SK-MEL-5 (cell line): ENCODE measurements around the gene ALDOC. TPM values are rescaled to one million over a fixed set of nuclear protein-coding genes. Genes with fewer than 3 reads are reported as not detected.
A peak's percentile ranks its signal among the peaks of the same experiment; 100 is the strongest.

Source experiments
- DNase-seq: peaks from one replicate; pipeline ENCODE4 v3.0.0-alpha.2; 2016; ENCODE audit warnings: low read depth, low spot score
- in situ Hi-C: cut with HindIII; loops from 2 replicates; pipeline ENCODE4 v1.10.0; 2016; ENCODE audit warnings: low sequenced_read_pairs, high pct_unique_total_duplicates, low pct_unique_long_range_greater_than_20kb
- total RNA-seq: library from RNA; depleted of rRNA; stranded (reverse); fragments of >200 nt; shearing (Covaris generic); gene quantifications from 2 replicates; pipeline ENCODE4 v1.2.3, GENCODE V29; 2014

The ALDOC gene
- total RNA-seq, 1 experiment from 2014 or later = 24.2 TPM

DNA sequence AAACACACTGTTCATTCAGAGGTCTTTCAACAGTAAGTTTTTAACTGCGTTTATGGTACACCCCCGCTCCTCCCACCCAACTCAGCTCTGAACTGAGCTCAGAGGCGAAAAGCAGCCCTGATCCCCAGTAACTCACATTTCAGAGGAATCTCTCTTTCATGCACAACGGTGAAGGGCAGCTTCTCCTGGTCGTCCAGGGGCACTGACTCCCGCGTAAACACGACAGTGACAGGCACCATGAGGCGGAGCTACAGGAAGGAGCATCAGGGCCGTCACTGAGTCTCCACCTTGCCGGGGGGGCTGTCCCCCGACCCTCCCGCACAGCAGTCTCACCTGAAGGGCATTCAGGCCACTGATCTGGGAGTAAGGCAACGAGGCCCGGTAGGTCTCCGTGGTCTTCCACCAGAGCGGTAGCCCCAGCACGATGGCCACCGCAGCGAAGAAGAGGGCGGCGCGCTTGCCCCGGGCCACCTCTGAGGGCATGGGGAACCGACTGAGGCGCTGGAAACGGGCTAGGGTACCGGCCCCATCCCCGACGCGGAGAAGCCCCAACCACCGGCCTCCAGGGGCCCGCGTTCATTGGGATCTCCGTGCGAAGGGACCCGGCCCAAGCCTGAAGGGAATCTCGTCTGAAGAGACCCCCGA is 5.9 kb downstream of the ALDOC start:
- in situ Hi-C loops = no loop called here
- peak; percentile 27 for DNase-seq

DNA sequence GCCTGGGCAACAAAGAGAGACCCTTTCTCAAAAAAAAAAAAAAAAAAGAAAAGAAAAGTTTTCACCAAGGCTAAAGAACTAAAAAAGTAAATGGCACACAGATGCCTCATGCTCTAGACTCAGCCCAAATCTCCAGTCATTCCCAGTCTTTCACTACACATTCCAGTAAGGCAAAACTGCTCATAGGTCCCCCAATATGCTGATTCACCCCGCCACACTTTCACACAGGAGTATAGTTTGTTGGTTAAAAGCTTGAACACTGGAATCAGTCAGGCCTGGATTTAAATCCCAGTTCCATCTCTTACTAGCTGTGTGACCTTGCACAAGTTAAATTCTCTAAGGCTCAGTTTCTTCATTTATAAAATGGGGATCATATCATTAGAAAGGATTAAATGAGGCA is 7.2 kb downstream of the ALDOC start:
- no peak for DNase-seq
- in situ Hi-C loops = no loop called here

DNA sequence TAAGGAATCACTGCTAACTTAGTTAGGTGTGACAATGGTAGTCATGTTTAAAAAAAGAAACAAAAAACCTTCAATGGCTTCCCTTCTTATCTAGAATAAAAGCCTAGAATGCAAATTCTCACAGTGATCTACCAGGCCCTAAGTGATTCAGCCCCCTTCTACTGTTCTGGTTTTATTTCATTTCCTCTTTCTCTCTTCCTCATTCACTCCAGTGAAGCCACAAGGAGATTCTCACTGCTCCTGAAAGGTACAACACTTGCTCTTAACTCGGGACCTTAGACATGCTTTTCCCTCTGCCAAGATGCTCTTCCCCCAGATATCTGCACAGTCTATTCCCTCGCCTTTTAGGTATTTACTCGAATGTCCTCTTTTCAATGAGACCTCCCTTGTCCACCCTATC is 9.1 kb downstream of the ALDOC start:
- no peak for DNase-seq
- in situ Hi-C loops = no loop called here

DNA sequence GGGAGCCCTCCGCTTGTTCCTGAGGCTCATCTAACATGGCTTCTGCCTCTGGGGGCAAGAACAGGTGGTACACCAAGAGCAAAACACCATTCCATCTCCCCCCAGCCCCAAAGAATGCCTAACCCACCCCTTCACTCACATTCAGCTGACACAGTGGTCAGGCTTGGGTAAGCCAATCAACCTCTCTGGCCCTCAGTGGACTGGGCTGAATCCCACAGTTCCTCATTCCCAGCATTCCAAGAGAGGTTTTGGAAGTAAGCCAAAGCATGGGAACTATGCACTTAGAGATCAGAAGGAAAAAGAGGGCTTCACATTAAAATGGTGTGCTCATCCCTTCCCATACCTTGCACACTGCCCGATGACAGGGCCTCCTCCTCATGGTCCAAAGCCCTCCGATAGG is 13.2 kb downstream of the ALDOC start:
- in situ Hi-C loops = no loop called here
- peak; percentile 47 for DNase-seq

DNA sequence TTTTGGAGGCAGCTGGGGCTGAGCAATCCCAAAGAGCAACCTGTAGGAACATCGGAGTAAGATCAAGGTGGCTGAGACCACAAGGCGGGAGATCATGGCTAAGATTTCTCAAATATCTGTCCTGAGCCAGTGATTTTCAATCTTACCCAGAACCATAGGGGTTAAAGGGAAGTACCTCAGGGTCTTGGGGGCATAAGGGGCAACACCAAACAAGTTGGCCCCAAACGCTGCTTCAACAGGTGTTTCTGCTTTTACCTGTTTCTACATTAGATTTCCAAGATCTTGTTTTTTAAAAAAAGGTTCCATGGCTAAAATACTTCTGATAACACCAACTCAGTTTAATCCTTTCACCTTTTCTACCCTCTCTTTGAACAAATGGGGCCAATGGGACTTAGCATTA is 21.7 kb downstream of the ALDOC start:
- in situ Hi-C loops = no loop called here
- DNase-seq = no peak

DNA sequence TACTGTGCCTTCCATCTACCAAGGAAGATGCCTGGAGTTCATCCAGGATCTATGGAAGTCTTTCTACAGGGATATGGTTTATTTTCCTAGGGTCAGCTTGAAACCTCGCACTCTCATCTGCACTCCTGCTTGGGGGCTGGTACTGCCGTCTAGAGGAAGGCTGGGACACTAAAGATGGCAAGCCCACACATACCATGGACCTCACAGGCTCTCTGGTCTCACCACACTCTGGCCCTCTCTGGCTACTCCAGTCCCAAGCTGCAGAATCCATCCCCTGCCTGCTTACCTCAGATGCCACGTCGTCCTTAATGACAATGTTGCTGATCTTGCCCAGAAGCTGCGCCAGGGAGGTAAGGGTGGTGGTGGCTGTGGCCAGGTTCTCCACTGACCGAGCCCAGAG is 22.1 kb downstream of the ALDOC start:
- in situ Hi-C loops = no loop called here
- DNase-seq = no peak

DNA sequence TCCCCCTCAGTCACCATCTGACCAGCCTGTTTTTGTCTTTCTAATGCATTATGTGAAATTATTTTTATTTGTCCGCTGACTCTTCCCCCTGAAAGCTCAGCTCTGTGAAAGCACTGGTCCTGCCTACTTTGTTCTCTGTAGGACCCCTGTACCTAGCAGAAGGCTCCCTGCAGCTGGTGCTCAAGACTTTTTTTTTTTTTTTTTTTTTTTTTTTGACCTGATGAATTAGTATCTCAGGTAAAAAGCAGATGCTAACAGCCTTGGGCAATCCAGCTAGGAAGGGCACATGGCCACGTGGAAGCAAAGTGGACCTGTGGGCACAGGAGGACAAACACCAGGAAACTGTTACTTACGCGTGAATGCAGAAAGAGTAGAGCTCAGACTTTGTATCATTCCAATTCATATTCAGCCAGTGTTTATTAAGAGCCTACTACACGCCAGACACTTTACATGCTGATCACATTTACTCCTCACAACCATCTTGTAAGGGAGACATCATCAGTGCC is 23.6 kb downstream of the ALDOC start:
- DNase-seq = no peak
- in situ Hi-C loops = no loop called here

DNA sequence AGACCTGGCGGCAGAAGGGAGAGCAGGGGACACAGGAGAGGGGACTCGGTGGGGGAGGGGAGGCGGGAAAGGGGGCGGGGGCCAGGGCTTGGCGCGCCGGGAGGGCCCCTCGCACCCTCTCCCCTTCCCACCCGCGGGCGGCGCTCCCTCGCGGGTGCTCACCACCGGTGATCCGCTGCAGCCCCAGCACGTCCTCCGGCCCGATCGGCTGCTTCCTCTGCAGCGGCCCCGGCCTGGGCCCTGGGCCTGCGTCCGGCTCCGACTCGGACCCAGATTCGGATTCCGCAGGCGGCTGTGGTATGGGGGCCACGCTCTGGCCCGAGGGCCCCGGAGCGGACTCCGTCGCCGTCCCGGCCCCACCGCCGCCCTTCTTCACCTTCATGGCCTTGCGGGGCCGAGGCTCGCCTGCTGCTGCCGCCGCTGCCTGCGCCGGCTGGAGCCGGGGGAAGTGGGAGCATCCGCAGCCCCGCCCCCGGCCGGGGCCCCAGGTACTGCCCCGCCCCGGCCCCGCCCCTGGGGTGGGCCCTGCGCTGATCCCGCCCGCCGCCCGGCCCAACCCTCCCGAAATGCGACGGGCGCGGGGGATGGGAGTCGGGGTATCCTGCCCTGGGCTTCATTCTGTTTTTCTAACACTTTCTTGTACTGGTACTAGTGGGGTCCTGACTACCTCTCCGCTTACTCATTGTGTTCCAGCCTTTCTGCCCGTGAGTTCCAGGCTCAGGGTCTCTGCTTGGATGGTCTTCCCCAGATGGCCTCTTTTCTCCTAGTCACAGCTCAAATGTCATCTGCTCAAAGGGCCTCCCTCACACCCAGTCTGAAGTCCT is 24.3 kb downstream of the ALDOC start, which contains the start of gene UNC119:
TSS of gene UNC119 (minus strand) at position 449 of the 824 bp plus-strand sequence. CDS start at position 382, 67 bp downstream.
- in situ Hi-C loops = no loop called here
- DNase-seq = peak; percentile 67

DNA sequence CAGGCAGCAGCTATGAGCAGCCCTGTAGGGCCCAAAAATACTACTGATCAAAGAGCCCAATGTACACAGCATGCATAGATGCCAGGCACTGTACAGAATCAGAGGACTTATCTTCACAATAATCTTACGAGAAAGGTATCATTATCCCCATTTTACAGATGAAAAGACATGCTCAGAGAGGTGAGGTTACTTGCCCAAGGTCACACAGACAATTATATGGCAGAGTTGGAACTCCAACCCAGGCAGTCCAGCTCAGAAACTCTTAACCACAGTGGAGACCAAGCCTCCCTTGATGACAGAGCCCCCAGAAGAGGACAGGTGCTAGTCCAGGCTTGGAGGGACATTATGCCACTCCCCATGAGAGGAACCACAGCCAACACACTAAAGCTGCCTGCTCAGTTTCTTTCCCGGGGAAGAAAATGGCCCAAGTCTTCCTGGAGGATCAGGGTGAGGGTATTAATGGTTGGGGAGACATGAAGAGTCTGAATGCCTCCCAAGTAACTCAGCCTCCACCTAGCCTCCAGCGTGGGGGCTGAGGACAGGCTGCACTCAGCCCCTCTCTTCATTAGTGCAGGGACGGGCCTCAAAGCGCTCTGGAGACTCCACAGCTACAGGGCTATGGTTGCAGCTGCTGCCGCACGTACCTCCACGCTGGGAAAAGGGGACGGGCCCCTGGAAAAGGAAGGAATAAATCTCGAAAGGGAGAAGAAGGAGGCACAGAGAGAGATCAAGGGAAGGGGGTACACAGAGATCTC is 25.1 kb downstream of the ALDOC start:
- in situ Hi-C loops = no loop called here
- no peak for DNase-seq

DNA sequence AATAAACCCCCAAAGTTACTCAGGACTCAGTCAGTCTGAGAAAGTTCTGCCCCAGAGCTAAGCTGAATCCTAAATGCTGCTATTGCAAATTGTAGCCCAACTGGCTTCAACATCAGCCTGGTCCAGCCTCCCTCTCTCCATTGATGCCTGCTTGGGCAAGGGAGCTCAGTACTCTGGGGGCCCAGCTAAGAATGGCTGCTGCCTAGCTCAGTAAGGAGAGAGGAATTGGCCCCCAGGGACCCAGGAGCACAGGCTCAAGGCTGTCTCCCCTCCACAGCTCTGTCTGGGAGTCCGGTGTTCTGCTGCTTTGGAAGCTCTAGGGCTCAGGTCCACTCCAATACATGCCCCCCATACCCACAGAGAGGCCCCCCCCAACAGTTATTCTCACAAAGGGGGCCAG is 25.8 kb downstream of the ALDOC start:
- DNase-seq = no peak
- in situ Hi-C loops = no loop called here

DNA sequence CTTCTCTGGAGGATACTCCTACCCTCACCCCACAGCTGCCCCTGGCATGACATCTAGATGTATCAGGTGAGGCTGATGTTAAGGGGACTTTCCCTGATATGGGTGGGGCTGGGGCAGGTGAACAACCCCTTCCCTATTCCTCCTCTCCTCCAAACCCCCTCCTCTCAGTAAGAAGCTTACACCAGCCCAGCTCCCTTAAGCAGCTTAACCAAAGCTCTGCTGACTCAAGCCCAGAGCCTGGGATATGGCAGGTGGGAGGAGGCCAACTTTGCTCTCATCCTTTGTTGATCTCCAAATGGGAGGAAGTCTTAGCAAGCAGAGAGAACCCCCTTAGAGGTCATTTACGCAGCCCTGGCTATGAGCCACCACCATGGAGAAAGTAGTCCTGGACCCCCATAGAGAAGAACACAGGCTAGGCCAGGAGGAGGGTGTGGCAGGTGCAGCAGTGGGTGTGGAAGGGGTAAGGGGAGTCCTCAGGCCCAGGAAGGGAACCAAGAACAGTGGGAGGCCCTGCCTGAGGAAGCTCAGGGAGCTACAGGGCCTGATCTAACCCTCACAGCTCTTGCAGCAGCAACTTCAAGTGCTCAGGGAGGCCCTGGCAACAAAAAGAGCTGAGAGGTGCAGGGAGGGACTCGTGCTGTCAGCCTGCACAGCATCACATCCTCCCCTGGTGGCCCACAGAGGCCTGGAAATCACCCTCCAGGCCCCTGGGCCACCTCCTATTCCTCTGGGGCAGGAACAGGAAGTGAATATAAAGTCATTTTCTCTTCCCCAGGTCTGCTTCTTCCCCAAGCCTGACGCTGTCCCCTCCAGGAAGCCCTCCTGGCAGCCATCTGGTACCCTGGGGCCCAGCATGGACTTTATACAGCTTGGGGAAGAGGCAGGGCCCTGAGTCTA is 27.2 kb downstream of the ALDOC start:
- DNase-seq = no peak
- in situ Hi-C loops = no loop called here

DNA sequence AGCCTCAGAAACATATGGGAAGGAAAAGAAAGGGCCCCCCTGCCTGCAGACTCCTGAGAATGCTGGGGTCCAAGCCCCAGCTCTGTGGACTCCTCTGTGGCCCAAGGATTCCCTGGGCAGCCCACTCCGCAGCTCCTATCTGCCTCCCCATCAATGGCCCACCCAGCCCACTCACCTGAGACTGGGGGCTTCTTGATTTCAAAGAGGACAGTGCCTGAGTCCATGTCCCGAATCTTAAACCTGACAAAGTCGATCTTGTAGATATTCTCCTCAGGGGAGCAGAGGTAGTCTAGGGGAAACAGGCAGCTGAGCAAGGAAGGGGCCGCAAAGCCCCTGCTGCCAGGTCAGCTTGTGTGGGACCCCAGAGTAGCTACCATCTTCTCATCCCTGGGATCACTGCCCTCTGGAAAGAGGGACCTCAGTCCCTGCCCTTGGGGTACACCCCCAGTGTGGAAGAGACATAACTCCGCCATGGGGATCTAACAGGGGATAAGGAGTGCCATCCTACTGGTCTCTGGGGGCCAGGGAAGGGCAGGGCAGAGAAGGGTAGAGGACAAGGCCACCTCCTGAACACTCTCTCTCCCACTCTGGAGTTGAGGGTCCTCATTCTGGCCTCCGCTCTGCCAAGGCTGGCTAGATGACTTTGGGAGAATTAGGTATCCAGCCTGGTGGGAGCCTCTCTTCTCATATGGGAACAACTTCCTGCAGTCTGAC is 28.1 kb downstream of the ALDOC start:
- no peak for DNase-seq
- in situ Hi-C loops = no loop called here

DNA sequence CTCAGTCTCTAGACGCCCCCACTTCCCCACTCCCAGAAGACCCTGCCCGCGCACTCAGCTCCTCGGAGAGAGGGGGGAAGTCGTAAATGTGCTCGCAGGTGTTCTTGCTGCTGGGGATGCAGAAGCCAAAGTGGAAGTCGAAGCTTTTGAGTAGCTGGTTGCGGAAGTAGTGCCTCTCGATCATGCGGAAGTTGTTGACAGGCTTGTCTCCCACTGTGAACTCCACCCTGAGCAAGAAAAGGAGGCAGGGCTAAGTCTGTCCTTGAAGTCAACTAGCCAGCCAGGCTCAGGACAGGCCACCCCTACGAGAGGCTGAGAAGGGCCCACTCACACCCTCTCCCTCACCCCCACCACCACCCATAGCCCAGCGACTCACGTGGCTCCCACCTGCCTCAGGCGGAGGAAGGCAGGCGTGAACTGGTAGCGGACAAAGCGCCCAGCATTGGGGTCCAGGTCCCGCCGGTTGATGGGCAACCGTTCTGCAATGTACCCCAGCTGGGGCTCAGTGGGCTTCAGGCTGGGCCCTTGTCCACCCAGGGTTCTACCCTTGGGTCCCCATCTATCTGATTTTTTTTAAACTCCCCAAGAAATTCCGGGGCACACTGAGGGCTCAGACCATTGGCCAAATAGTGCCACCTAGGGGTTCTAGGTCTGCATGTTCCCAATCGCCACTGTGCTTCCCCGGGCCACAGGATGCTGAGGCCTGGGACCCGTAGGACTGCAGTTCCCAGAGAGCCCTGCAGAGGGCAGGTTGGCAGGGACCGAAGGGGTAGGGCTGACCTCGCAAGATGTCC is 28.9 kb downstream of the ALDOC start:
- DNase-seq = peak; percentile 86
- in situ Hi-C loops = no loop called here

DNA sequence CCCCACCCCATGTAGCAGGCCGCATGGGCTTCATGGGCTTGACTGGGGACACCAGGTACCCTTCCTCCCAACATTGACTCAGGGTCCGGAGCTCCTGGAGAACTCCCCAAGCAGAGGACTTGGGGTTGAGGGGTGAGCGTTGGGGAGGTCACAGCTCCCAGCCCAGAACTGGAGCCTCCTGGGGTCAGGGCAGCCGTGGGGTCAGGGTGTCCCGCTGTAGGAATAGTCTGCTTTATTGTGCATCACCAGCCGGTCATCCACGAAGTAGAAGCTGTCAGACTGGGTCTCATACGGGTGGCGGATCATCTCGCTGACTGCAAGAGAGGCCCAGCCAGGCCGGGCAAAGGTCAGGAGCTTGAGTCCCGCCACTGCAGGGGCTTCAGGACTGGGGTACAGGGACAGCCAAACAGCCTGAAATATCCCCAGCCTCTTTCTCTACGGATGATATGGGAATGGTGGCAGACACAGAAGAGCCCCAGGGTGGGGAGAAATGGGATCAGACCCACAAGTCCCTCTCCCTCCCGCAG is 29.5 kb downstream of the ALDOC start:
- in situ Hi-C loops = no loop called here
- DNase-seq = no peak

DNA sequence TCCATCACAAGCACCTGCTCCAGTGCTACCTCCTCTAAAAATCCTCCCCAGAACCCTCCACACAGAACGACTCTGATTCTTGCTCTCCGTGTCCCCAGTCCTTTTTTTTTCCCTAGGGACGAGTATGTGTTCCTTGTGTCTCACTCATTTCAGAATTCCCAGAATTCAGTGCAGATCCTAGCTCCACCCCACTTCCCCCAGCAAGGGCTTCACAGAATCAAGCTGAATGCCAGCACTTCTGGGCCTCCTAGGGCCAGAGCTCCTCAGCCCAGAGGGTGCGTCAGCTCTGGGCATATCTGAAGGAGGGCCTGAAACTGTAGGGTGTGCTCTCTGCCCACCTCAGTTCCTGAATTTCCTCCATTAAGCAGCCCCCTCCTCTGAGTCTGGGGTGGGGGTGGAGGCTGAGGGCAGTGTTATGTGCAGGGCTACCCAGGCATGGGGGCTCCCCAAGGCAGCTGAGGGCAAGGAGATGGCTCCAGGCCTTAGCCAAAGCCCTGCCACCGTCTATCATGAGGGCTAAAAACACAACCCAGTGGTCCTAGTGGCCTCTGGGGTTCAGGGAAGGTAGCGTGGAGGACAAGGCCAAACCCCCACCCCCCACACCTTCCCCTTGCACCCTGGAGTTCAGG is 30.8 kb downstream of the ALDOC start:
- DNase-seq = peak; percentile 21
- in situ Hi-C loops = no loop called here

DNA sequence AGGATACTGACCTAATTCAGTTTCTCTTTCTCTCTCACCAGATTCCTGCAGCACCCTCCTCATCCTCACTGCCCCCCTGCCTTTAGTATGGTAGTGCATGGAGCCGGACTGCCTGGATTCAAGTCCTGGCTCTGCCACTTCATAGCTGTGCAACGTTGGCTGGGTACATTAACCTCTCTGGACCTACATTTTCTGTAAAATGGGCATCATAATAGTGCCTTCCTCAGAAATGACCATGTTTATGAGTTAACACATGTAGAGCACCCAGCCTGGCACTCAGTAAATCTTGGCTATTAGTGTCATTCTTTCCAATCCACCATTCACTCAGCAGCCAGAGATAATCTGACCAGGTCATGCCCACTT is 31.6 kb downstream of the ALDOC start:
- DNase-seq = no peak
- in situ Hi-C loops = no loop called here
